Measurements from ENCODE around the gene MRPL37.

MRPL37 gene

GRCh38 chr1:54219688-54220003 is 19.7 kb downstream of the MRPL37 start:
- Histone ChIP-seq H3K4me3 (no peak overlapping the region), H3K36me3 (peaks cover 48 to 100% (median 88%) of the 10 kb centered on the region in 11 experiments), H3K4me1 (peaks cover 24 to 34% (median 30%) of the 10 kb centered on the region in 10 experiments), H3K9ac (peak overlapping the region in 4 of 11 experiments; percentile 20 to 53 (median 29); a peak in 4 of 22 replicates), H3K4me2 (peak overlapping the region; percentile 27 to 69 (median 51)), H3K27ac (peak overlapping the region in 7 of 11 experiments; percentile 28 to 60 (median 47); a peak in 10 of 22 replicates), H3K9me3 (replicated peaks in 1 of 11) (no peaks in the 10 kb centered on the region), H4K20me1 (peaks cover 0 to 91% (median 67%) of the 10 kb centered on the region in 11 experiments; a peak in 17 of 22 replicates), H3K27me3 (no peaks in the 10 kb centered on the region)
- no peak for TF ChIP-seq Cebpa-rat (IDR thresholded peaks at IDR 0.05)

GRCh38 chr1:54220004-54220811 is 20.2 kb downstream of the MRPL37 start:
- Histone ChIP-seq H3K9ac (peak overlapping the region in 4 of 11 experiments; percentile 15 to 53 (median 20); a peak in 6 of 22 replicates), H3K4me3 (no peak overlapping the region), H3K27me3 (no peaks in the 10 kb centered on the region), H3K36me3 (peaks cover 42 to 100% (median 82%) of the 10 kb centered on the region in 11 experiments), H3K27ac (peak overlapping the region in 9 of 11 experiments; percentile 26 to 60 (median 38); a peak in 17 of 22 replicates), H3K4me2 (peak overlapping the region; percentile 27 to 69 (median 51)), H3K9me3 (replicated peaks in 1 of 11) (no peaks in the 10 kb centered on the region), H3K4me1 (peaks cover 24 to 34% (median 30%) of the 10 kb centered on the region in 10 experiments), H4K20me1 (peaks cover 0 to 86% (median 64%) of the 10 kb centered on the region in 11 experiments; a peak in 17 of 22 replicates)
- TF ChIP-seq Cebpa-rat (IDR thresholded peaks at IDR 0.05): no peak

- Histone ChIP-seq H3K9ac (no peak overlapping the region), H3K36me3 (peaks cover 31 to 100% (median 81%) of the 10 kb centered on the region in 11 experiments), H3K27ac (peak overlapping the region in 6 of 11 experiments; percentile 12 to 60 (median 40); a peak in 3 of 22 replicates), H3K27me3 (no peaks in the 10 kb centered on the region), H3K4me1 (peaks cover 24 to 35% (median 30%) of the 10 kb centered on the region in 10 experiments), H3K4me3 (no peak overlapping the region), H3K4me2 (peak overlapping the region in 10 of 11 experiments; percentile 27 to 69 (median 53); a peak in 17 of 22 replicates), H4K20me1 (peaks cover 0 to 82% (median 57%) of the 10 kb centered on the region in 11 experiments; a peak in 17 of 22 replicates), H3K9me3 (replicated peaks in 1 of 11) (no peaks in the 10 kb centered on the region)
- no peak for TF ChIP-seq Cebpa-rat (IDR thresholded peaks at IDR 0.05)
Measured at GRCh38 chr1:54221113-54221834, 21.3 kb downstream of the MRPL37 start.

GRCh38 chr1:54221867-54222484 is 22.0 kb downstream of the MRPL37 start:
- no peaks in the 10 kb centered on the region for H3K9me3 ChIP-seq (replicated peaks in 1 of 11)
- H3K4me2 ChIP-seq: no peak overlapping the region
- H3K36me3 ChIP-seq: peaks cover 24 to 93% (median 74%) of the 10 kb centered on the region in 11 experiments
- H3K9ac ChIP-seq: no peak overlapping the region
- peaks cover 0 to 76% (median 52%) of the 10 kb centered on the region in 11 experiments; a peak in 17 of 22 replicates for H4K20me1 ChIP-seq
- H3K27me3 ChIP-seq: no peaks in the 10 kb centered on the region
- H3K4me1 ChIP-seq: peaks cover 24 to 41% (median 31%) of the 10 kb centered on the region in 10 experiments
- TF ChIP-seq Cebpa-rat (IDR thresholded peaks at IDR 0.05): no peak
- no peak overlapping the region for H3K4me3 ChIP-seq
- H3K27ac ChIP-seq: no peak overlapping the region

- H3K4me1 ChIP-seq: peaks cover 29 to 49% (median 38%) of the 10 kb centered on the region in 10 experiments
- no peak overlapping the region for H3K9ac ChIP-seq
- no peak overlapping the region for H3K27ac ChIP-seq
- no peaks in the 10 kb centered on the region for H3K9me3 ChIP-seq (replicated peaks in 1 of 11)
- H3K4me3 ChIP-seq: no peak overlapping the region
- H3K4me2 ChIP-seq: no peak overlapping the region
- no peak for TF ChIP-seq Cebpa-rat (IDR thresholded peaks at IDR 0.05)
- no peaks in the 10 kb centered on the region for H3K27me3 ChIP-seq
- peaks cover 17 to 85% (median 67%) of the 10 kb centered on the region in 11 experiments for H3K36me3 ChIP-seq
- H4K20me1 ChIP-seq: peaks cover 0 to 77% (median 45%) of the 10 kb centered on the region in 11 experiments; a peak in 18 of 22 replicates
Measured at GRCh38 chr1:54222711-54223110, 22.7 kb downstream of the MRPL37 start.

- no peak for TF ChIP-seq Cebpa-rat (IDR thresholded peaks at IDR 0.05)
- peaks cover 14 to 82% (median 62%) of the 10 kb centered on the region in 11 experiments for H3K36me3 ChIP-seq
- H3K9me3 ChIP-seq (replicated peaks in 1 of 11): no peaks in the 10 kb centered on the region
- no peak overlapping the region for H3K9ac ChIP-seq
- no peak overlapping the region for H3K4me3 ChIP-seq
- peaks cover 34 to 54% (median 47%) of the 10 kb centered on the region in 10 experiments for H3K4me1 ChIP-seq
- H3K27me3 ChIP-seq: no peaks in the 10 kb centered on the region
- no peak overlapping the region for H3K4me2 ChIP-seq
- H4K20me1 ChIP-seq: peaks cover 0 to 76% (median 37%) of the 10 kb centered on the region in 11 experiments; a peak in 18 of 22 replicates
- H3K27ac ChIP-seq: no peak overlapping the region; a peak in 1 of 22 replicates
Measured at GRCh38 chr1:54223441-54224202, 23.7 kb downstream of the MRPL37 start.

- peaks cover 36 to 54% (median 47%) of the 10 kb centered on the region in 10 experiments for H3K4me1 ChIP-seq
- H3K27ac ChIP-seq: no peak overlapping the region
- H3K9ac ChIP-seq: no peak overlapping the region
- H3K36me3 ChIP-seq: peaks cover 11 to 82% (median 56%) of the 10 kb centered on the region in 11 experiments; a peak in 21 of 22 replicates
- H3K27me3 ChIP-seq: no peaks in the 10 kb centered on the region
- H3K4me2 ChIP-seq: no peak overlapping the region
- H3K4me3 ChIP-seq: no peak overlapping the region
- H3K9me3 ChIP-seq (replicated peaks in 1 of 11): no peaks in the 10 kb centered on the region
- TF ChIP-seq Cebpa-rat (IDR thresholded peaks at IDR 0.05): no peak
- H4K20me1 ChIP-seq: peaks cover 0 to 76% (median 33%) of the 10 kb centered on the region in 11 experiments; a peak in 18 of 22 replicates
Measured at GRCh38 chr1:54224233-54224632, 24.3 kb downstream of the MRPL37 start.

GRCh38 chr1:54225378-54225777 is 25.4 kb downstream of the MRPL37 start:
- no peak overlapping the region for H3K27ac ChIP-seq
- no peak overlapping the region for H3K4me2 ChIP-seq
- no peak for TF ChIP-seq Cebpa-rat (IDR thresholded peaks at IDR 0.05)
- H3K27me3 ChIP-seq: no peaks in the 10 kb centered on the region
- H3K4me1 ChIP-seq: peaks cover 35 to 54% (median 47%) of the 10 kb centered on the region in 10 experiments
- H3K36me3 ChIP-seq: peaks cover 8 to 71% (median 45%) of the 10 kb centered on the region in 11 experiments; a peak in 20 of 22 replicates
- H3K9ac ChIP-seq: no peak overlapping the region
- H4K20me1 ChIP-seq: peaks cover 0 to 72% (median 25%) of the 10 kb centered on the region in 11 experiments; a peak in 15 of 22 replicates
- no peaks in the 10 kb centered on the region for H3K9me3 ChIP-seq (replicated peaks in 1 of 11)
- no peak overlapping the region for H3K4me3 ChIP-seq
